Sigmoid colon (tissue), 4 donors: ENCODE data around the gene ABCA6.

Experiments
- EP300 ChIP-seq, 4 donors: sonication (generic); formaldehyde crosslinking; IDR thresholded peaks; one replicate each; pipeline ENCODE4 v1.6.1; 2017; ENCODE audit warnings: antibody characterized with exemption in 4 of 4
- POLR2A ChIP-seq, 2 donors: fragments of 450-650 bp; IDR thresholded peaks; one replicate each; pipeline ENCODE4 v1.6.1; 2016; ENCODE audit warnings: antibody characterized with exemption in 2 of 2, mild to moderate bottlenecking in 2 of 2, moderate library complexity in 2 of 2
- TF ChIP-seq, protein P1 (sequence below), 4 experiments: fragments of 450-650 bp in 3 of 4; fragments of 200-600 bp in 1 of 4; IDR thresholded peaks; one replicate each; pipeline ENCODE4 v1.5.1; 2016 to 2019; ENCODE audit warnings: antibody characterized with exemption in 4 of 4, mild to moderate bottlenecking in 3 of 4, moderate library complexity in 2 of 4

- TF ChIP-seq, protein P1, sequence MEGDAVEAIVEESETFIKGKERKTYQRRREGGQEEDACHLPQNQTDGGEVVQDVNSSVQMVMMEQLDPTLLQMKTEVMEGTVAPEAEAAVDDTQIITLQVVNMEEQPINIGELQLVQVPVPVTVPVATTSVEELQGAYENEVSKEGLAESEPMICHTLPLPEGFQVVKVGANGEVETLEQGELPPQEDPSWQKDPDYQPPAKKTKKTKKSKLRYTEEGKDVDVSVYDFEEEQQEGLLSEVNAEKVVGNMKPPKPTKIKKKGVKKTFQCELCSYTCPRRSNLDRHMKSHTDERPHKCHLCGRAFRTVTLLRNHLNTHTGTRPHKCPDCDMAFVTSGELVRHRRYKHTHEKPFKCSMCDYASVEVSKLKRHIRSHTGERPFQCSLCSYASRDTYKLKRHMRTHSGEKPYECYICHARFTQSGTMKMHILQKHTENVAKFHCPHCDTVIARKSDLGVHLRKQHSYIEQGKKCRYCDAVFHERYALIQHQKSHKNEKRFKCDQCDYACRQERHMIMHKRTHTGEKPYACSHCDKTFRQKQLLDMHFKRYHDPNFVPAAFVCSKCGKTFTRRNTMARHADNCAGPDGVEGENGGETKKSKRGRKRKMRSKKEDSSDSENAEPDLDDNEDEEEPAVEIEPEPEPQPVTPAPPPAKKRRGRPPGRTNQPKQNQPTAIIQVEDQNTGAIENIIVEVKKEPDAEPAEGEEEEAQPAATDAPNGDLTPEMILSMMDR (IDR thresholded peaks at IDR 0.05), result no peak
- TF ChIP-seq POLR2A (IDR thresholded peaks at IDR 0.05) (no peak), EP300 (IDR thresholded peaks at IDR 0.05) (no peak)
Measured at GRCh38 chr17:69143151-69143550, 1.5 kb upstream of the ABCA6 start.
